ENCODE results near the gene BAIAP2.

BAIAP2 gene

GRCh38 chr17:81042606-81043005, 7.7 kb downstream of the BAIAP2 start:
- H3K36me3 ChIP-seq = peaks cover 72% of the 10 kb centered on the region
- H3K4me3 ChIP-seq (ENCODE audit: low read depth, low read length) = no peak overlapping the region
- DNase-seq = no peak
- no peaks in the 10 kb centered on the region for H3K27me3 ChIP-seq (ENCODE audit: insufficient read depth, low read depth, severe bottlenecking)
- H3K27ac ChIP-seq = no peak overlapping the region
- H3K9me3 ChIP-seq (ENCODE audit: severe bottlenecking) = no peaks in the 10 kb centered on the region
- TF ChIP-seq CTCF (IDR thresholded peaks at IDR 0.05; ENCODE audit: low read depth, low read length) = no peak

- Histone ChIP-seq H3K27me3 (ENCODE audit: insufficient read depth, low read depth, severe bottlenecking) (no peaks in the 10 kb centered on the region), H3K36me3 (peaks cover 67% of the 10 kb centered on the region), H3K9me3 (ENCODE audit: severe bottlenecking) (no peaks in the 10 kb centered on the region), H3K4me3 (ENCODE audit: low read depth, low read length) (no peak overlapping the region), H3K27ac (no peak overlapping the region)
- TF ChIP-seq CTCF (IDR thresholded peaks at IDR 0.05; ENCODE audit: low read depth, low read length) = no peak
- no peak for DNase-seq
Observed at GRCh38 chr17:81043319-81043724, 8.4 kb downstream of the BAIAP2 start.

- H3K27ac ChIP-seq = no peak overlapping the region
- DNase-seq = no peak
- no peak overlapping the region for H3K4me3 ChIP-seq (ENCODE audit: low read depth, low read length)
- no peak for TF ChIP-seq CTCF (IDR thresholded peaks at IDR 0.05; ENCODE audit: low read depth, low read length)
- H3K27me3 ChIP-seq (ENCODE audit: insufficient read depth, low read depth, severe bottlenecking) = no peaks in the 10 kb centered on the region
- H3K36me3 ChIP-seq = peaks cover 62% of the 10 kb centered on the region
- H3K9me3 ChIP-seq (ENCODE audit: severe bottlenecking) = no peaks in the 10 kb centered on the region
Observed at GRCh38 chr17:81043725-81044427, 8.9 kb downstream of the BAIAP2 start.

GRCh38 chr17:81044428-81044763, 9.4 kb downstream of the BAIAP2 start:
- H3K27me3 ChIP-seq (ENCODE audit: insufficient read depth, low read depth, severe bottlenecking) = no peaks in the 10 kb centered on the region
- H3K36me3 ChIP-seq = peaks cover 57% of the 10 kb centered on the region
- no peak overlapping the region for H3K27ac ChIP-seq
- H3K4me3 ChIP-seq (ENCODE audit: low read depth, low read length) = no peak overlapping the region
- no peak for DNase-seq
- H3K9me3 ChIP-seq (ENCODE audit: severe bottlenecking) = no peaks in the 10 kb centered on the region
- TF ChIP-seq CTCF (IDR thresholded peaks at IDR 0.05; ENCODE audit: low read depth, low read length) = no peak

GRCh38 chr17:81044764-81045589, 10.0 kb downstream of the BAIAP2 start:
- no peak for TF ChIP-seq CTCF (IDR thresholded peaks at IDR 0.05; ENCODE audit: low read depth, low read length)
- H3K9me3 ChIP-seq (ENCODE audit: severe bottlenecking) = no peaks in the 10 kb centered on the region
- H3K27ac ChIP-seq = no peak overlapping the region; the same call in 1 of the 2 replicates
- no peak overlapping the region for H3K4me3 ChIP-seq (ENCODE audit: low read depth, low read length)
- H3K36me3 ChIP-seq = peaks cover 51% of the 10 kb centered on the region
- DNase-seq = no peak
- no peaks in the 10 kb centered on the region for H3K27me3 ChIP-seq (ENCODE audit: insufficient read depth, low read depth, severe bottlenecking)

All from WERI-Rb-1 (cell line).